GM12878 (cell line): ENCODE measurements around the gene PIGS. TPM values are rescaled to one million over a fixed set of nuclear protein-coding genes. Genes with fewer than 3 reads are reported as not detected.

Experiments used
- ATAC-seq: fragments of 200-7000 bp; cut with Tn5 transposase; 3 replicates; pipeline ENCODE4 v1.9.1; 2020; ENCODE audit warnings: mild to moderate bottlenecking, moderate library complexity
- BruUV-seq: library from RNA; stranded (reverse); fragments of 400-500 nt; replicated peaks from 2 replicates; lab custom pipeline; 2021; lab: Mats Ljungman, UMichigan
- CTCF ChIA-PET: fragments of 300-600 bp; sonication (Branson Sonifier 250); formaldehyde crosslinking; extraction: SDS; loops from one replicate; lab custom pipeline; 2021; ENCODE audit warnings: inconsistent platforms; lab: Yijun Ruan, JAX
- POLR2A ChIA-PET: fragments of 350-600 bp; formaldehyde crosslinking; extraction: SDS; loops from one replicate; lab custom pipeline; 2021; ENCODE audit warnings: inconsistent platforms; lab: Charles Lee
- RAD21 ChIA-PET: fragments of 300-600 bp; sonication (Branson Sonifier 250); formaldehyde crosslinking; loops from one replicate; lab custom pipeline; 2023; ENCODE audit warnings: antibody characterized with exemption; ENCODE audit not compliant: unreplicated experiment; lab: Charles Lee
- SMC1A ChIA-PET: fragments of 300-600 bp; sonication (Branson Sonifier 250); formaldehyde crosslinking; loops from one replicate; lab custom pipeline; 2023; ENCODE audit not compliant: unreplicated experiment, uncharacterized antibody; lab: Charles Lee
- DNase-seq: peaks from one replicate; pipeline ENCODE4 v3.0.0-alpha.2; 2011; ENCODE audit warnings: low read depth, low spot score
- FAIRE-seq: peaks from 3 replicates; lab custom pipeline; 2011; peaks lifted over from hg19 to GRCh38; lab: Jason Lieb, UNC
- H2AFZ ChIP-seq: 2 replicates; pipeline ENCODE4 v1.6.0; 2011; ENCODE audit warnings: low read depth, low read length, control low read depth; ENCODE audit not compliant: control insufficient read depth
- H3K27ac ChIP-seq: 2 replicates; pipeline ENCODE4 v1.5.1; 2011; ENCODE audit warnings: control low read depth; ENCODE audit not compliant: control insufficient read depth, insufficient read depth
- H3K27me3 ChIP-seq, 2 experiments: replicated peaks in 1 of 2; 2 replicates each; pipeline versions ENCODE4 v1.6.0 to v1.6.1; 2011; ENCODE audit warnings: low read length in 1 of 2; ENCODE audit not compliant: control insufficient read depth in 2 of 2, insufficient read depth in 2 of 2
- H3K36me3 ChIP-seq, 2 experiments: 2 replicates each; pipeline ENCODE4 v1.5.1; 2011; ENCODE audit warnings: low read length in 1 of 2; ENCODE audit not compliant: control insufficient read depth in 2 of 2, insufficient read depth in 2 of 2
- H3K4me1 ChIP-seq: 2 replicates; pipeline ENCODE4 v1.6.1; 2011; ENCODE audit warnings: mild to moderate bottlenecking, low read length, moderate library complexity, mixed read lengths; ENCODE audit not compliant: control insufficient read depth, insufficient read depth
- H3K4me2 ChIP-seq: 2 replicates; pipeline ENCODE4 v1.6.0; 2011; ENCODE audit warnings: control low read depth; ENCODE audit not compliant: control insufficient read depth, insufficient read depth
- H3K4me3 ChIP-seq: fragments of 200-600 bp; sonication (generic); 2 replicates; pipeline ENCODE4 v1.5.1; 2016
- H3K79me2 ChIP-seq: 2 replicates; pipeline ENCODE4 v1.6.0; 2011; ENCODE audit warnings: low read length; ENCODE audit not compliant: control insufficient read depth, insufficient read depth
- H3K9ac ChIP-seq: 2 replicates; pipeline ENCODE4 v1.8.0; 2011; ENCODE audit warnings: low read length, control low read depth, mixed read lengths; ENCODE audit not compliant: control insufficient read depth, insufficient read depth
- H3K9me3 ChIP-seq: replicated peaks from 3 replicates; pipeline ENCODE4 v1.5.1; 2011; ENCODE audit warnings: mild to moderate bottlenecking, low read length; ENCODE audit not compliant: control insufficient read depth, insufficient read depth
- H4K20me1 ChIP-seq: 2 replicates; pipeline ENCODE4 v1.6.0; 2011; ENCODE audit not compliant: control insufficient read depth, insufficient read depth
- NFXL1 ChIP-seq: fragments of 450-650 bp; IDR thresholded peaks from 2 replicates; pipeline ENCODE4 v1.6.1; 2017; ENCODE audit warnings: antibody characterized with exemption, mild to moderate bottlenecking, borderline replicate concordance
- NRF1 ChIP-seq: conservative IDR thresholded peaks from 2 replicates; pipeline ENCODE4 v1.6.1; 2011; ENCODE audit warnings: mild to moderate bottlenecking, low read depth, low read length, improper control_type of control experiment
- RAD21 ChIP-seq: IDR thresholded peaks from 2 replicates; pipeline ENCODE4 v1.6.1; 2011; ENCODE audit warnings: mild to moderate bottlenecking, low read depth, low read length, moderate library complexity; ENCODE audit not compliant: insufficient read depth
- ZBTB40 ChIP-seq: fragments of 450-650 bp; IDR thresholded peaks from 2 replicates; pipeline ENCODE4 v1.6.1; 2016; ENCODE audit warnings: mild to moderate bottlenecking, moderate library complexity, borderline replicate concordance
- WGBS: methylation state at CpG from one replicate; pipeline ENCODE4 v1.1.6; 2016; ENCODE audit warnings: low lambda C conversion rate; ENCODE audit not compliant: insufficient replicate concordance, insufficient coverage; ENCODE audit errors: missing lambda C conversion rate; 5-methylcytosine and 5-hydroxymethylcytosine counted together
- in situ Hi-C: fragments of 300-500 bp; cut with MboI; formaldehyde crosslinking; loops from 9 replicates; pipeline ENCODE4 v1.14.3; 2018; ENCODE audit warnings: mixed read lengths
- intact Hi-C: fragments of 100-400 bp; cut with micrococcal nuclease; formaldehyde crosslinking; loops from one replicate; pipeline ENCODE4 v1.14.2; 2022; ENCODE audit not compliant: unreplicated experiment
- polyA plus RNA-seq, 11 experiments: library from polyadenylated mRNA; depleted of rRNA in 4 of 11; unstranded in 6 of 11; stranded (reverse) in 5 of 11; fragments of >200 nt; fragmentation: Nextera tagmentation in 4 of 11; fragmentation: Illumina TruSeq in 1 of 11; extraction: Ambion mirVana in 4 of 11; extraction: Trizol in 1 of 11; gene quantifications; 1 replicate in 1 of 11; 2 replicates in 10 of 11; pipeline versions ENCODE4 v1.2.1 to v1.2.3, GENCODE V29; 2011 to 2016; ENCODE audit warnings: inconsistent platforms in 2 of 11, missing spikeins in 2 of 11, low read depth in 1 of 11
- total RNA-seq, 4 experiments: library from RNA; depleted of rRNA in 3 of 4; stranded (reverse); fragments of >200 nt in 3 of 4; fragmentation: Illumina TruSeq in 1 of 4; extraction: Trizol in 1 of 4; gene quantifications; 2 replicates each; pipeline versions ENCODE4 v1.2.1 to v1.2.3, GENCODE V29; 2013 to 2021

The PIGS gene
- total and polyA plus RNA-seq, 10 of the 15 experiments (the other 5 are each of a cell fraction or from before 2014, with no cell fraction given): 27.5 to 73.7 (median 50.7) TPM

GRCh38 chr17:28580959-28581358 lies 9.6 kb upstream of the PIGS start:
- POLR2A ChIA-PET: interaction anchor here (0.8 to 7.1 kb wide), 5 partner anchors 10 to 139 kb away, joined by 3 to 91 read pairs (median 4); partner anchors contain the start of genes PIGS and RPL23A

More at GRCh38 chr17:28580959-28581358, 9.6 kb upstream of the PIGS start:
- no peak overlapping the region for H3K4me2 ChIP-seq
- TF ChIP-seq RAD21: no peak
- TF ChIP-seq ZBTB40: peak; percentile 73
- TF ChIP-seq NFXL1: no peak
- TF ChIP-seq NRF1: no peak
- intact Hi-C loops (no loop called here), in situ Hi-C loops (no loop called here)
- FAIRE-seq (no peak), DNase-seq (no peak), ATAC-seq (no peak)
- H3K9ac ChIP-seq: no peak overlapping the region
- no peak overlapping the region for H3K4me3 ChIP-seq
- no peaks in the 10 kb centered on the region for H3K27me3 ChIP-seq
- no peak overlapping the region for H2AFZ ChIP-seq
- SMC1A ChIA-PET: interaction anchor here (0.9 to 1.2 kb wide), 4 partner anchors 8 to 38 kb away, joined by 3 to 4 read pairs (median 3); no protein-coding TSS in a partner anchor
- peaks cover 20% of the 10 kb centered on the region for H3K4me1 ChIP-seq
- H3K36me3 ChIP-seq: peaks cover 40 to 43% of the 10 kb centered on the region in 2 experiments
- peaks cover 3% of the 10 kb centered on the region for H3K79me2 ChIP-seq
- CTCF ChIA-PET: interaction anchor here (1.1 to 1.3 kb wide), 4 partner anchors 9 to 31 kb away, joined by 3 to 9 read pairs (median 4); no protein-coding TSS in a partner anchor
- no peaks in the 10 kb centered on the region for H4K20me1 ChIP-seq
- 95% methylated on average over 3 of the region's 3 CpGs for WGBS
- RAD21 ChIA-PET: no interaction called here
- H3K27ac ChIP-seq: no peak overlapping the region
- H3K9me3 ChIP-seq: no peaks in the 10 kb centered on the region
- BruUV-seq: no TSS peak
